Measurements from ENCODE around the gene XRCC5.
"Not testable (repeated sequence)": the region's sequence is repeated elsewhere in the genome, so short reads cannot be mapped to it uniquely, and the experiment has no call there.

XRCC5 gene

DNA sequence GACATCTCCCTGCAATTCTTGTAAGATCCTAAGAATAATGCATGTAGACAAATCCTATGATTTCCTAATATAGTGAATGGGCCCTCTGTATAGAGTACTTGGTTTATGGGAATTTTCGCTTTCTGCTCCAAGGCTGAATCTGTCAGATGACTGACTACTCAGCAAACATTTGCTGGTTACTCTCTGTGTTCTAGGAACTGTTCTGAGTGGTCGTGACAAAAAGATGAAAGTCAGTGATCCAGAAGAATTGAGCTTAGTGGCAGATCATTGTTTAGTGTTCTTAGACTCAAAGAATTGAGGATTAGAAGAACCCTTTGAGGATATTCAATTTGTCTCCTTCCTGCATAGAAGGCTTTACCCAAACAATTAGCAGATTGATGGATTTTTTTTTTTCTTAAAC lies 10.0 kb downstream of the XRCC5 start:
- DNase-seq: peak; percentile 70

DNA sequence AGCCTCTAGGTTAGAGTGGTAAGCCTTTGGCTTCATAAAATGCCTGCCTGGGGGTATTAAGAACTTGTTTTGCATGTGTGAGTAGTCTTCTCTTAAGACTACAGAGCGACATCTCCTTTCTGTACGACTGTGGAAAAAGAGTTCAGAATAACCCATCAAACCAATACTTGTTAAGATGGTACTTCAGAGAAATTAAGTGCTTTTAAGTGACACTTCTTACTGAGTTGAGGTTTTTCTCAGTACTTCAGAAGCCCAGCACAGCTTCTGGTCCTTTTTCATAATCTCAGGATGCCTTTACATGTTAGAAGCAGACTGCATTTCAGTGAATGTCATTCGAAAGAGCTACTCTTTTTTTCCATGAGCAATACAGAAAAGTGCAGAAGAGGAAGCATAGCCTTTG lies 10.8 kb downstream of the XRCC5 start:
- no peak for DNase-seq

- DNase-seq: no peak
Observed at GRCh38 chr2:216121255-216121654, 12.1 kb downstream of the XRCC5 start.

- no peak for DNase-seq
Observed at GRCh38 chr2:216126943-216127342, 17.8 kb downstream of the XRCC5 start.

DNA sequence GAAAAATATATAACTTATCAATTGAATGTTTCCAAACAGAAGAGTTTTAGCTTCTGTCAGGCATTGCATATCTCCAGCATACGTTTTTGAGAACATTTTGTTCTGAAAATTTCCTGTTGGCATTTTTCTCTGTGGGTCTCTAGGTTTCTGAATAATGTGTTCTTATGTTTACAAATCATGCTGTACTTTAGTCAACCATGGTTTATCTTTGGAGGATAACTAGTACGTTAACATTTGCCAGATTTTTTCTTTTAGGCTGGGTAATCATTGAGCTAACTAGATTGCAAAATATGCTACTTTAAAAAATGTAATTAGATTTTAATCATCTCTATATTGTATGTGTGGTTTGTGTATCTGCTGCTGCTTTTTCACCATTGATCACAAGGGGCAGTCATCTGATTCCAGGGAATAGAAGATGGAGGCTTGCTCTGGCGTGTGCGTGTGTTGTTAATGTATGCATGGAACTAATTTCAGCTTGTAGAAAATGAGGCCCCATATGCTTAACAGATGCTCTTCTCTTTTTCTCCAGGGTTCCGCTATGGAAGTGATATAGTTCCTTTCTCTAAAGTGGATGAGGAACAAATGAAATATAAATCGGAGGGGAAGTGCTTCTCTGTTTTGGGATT lies 21.3 kb downstream of the XRCC5 start:
- peak; percentile 26 for DNase-seq

DNA sequence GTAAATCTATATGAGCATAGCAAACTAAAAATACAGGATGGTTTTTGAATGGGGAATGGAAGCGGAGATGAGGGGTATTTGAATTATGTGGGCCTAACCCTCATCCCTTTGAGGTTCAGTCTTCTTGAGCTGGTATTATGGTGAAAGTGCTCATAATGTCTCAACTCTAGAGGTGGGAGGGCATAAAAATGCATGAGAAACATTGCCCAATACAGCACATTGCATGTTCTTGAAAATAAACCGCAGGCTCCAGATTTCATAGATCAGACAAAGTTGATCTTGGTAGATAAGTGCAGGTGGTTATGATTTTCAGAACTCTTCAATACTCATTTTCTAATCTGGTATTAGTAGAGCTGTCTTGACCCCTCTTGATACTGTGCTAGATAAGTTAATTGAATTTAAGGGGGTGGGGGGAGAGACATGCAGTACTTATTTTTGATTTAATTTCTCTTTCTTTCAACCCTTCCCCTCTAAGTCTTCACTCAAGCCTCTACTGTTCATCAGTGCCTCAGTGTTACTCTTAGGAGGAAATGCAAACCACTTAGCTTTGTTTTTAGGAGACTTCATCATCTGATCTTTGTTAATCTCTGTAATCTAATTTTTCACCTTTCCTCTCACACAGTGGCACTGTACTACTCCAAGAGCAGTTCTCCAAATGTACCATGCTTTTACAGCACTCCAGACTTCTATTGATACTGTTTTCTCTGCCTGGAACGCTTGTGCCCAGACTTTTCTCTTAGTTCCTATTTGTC lies 22.2 kb downstream of the XRCC5 start:
- DNase-seq: no peak

DNA sequence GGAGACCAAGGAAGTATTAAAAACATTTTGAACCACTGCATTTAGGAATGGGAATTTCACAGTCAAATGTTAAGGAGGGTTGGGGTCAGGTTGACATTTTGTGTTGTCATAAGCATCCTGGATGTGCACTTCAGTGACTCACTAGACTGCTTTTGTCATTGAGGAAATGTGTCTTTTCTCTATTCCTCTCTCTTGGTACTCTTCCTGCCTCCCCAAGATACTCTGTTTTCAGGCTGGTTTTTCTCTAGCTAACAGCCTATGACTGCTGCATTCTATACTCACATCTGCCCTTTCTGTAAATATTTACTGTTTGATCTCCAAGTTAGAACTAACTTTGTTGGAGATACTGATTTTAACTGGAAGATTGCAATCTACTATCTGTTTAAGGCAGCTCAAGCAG lies 23.4 kb downstream of the XRCC5 start:
- DNase-seq: no peak

DNA sequence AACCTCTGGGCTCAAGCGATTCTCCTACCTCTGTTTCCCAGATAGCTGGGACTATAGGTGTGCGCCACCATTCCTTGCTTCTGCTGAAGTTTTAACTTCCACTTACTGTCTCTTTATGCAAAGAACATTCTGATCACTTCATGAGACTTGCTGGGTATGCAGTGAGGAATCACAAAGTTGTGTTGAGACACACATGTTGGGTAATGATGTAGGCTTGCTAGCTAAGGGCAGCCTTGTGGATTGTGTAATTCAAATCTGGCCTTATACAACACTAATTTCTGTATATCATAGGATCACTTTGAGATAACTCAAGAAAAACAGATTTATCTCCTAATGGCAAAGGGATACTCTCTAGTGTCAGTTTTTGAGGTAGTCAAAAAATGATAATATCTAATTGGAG lies 24.2 kb downstream of the XRCC5 start:
- DNase-seq: no peak

DNA sequence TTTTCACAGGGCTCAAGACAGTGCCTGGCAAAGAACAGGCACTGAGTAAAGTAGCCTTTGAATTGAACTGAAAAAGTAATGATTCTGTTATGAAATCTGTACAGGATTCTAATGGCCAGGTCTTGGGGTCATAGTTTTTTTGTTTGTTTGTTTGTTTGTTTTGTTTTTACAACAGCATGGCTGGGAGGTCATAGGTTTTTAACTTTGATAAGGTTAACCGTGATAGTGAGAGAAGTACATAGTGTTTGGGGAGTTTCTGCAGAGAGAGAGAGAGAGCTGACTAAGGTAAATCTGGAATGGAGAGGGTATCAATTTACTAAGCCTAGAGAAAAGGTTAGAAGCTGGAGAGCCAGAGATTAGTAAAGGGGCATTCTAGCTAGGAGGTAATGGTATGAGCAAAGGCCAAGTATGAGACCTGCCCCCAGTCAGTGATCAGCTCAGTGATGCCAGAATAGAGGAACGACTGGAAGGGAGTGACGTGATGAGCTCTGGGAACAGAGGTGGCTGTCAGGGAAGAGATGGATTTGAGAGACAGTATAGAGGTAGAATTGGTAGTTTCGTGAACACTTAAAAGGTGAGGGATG lies 25.9 kb downstream of the XRCC5 start:
- DNase-seq: no peak

DNA sequence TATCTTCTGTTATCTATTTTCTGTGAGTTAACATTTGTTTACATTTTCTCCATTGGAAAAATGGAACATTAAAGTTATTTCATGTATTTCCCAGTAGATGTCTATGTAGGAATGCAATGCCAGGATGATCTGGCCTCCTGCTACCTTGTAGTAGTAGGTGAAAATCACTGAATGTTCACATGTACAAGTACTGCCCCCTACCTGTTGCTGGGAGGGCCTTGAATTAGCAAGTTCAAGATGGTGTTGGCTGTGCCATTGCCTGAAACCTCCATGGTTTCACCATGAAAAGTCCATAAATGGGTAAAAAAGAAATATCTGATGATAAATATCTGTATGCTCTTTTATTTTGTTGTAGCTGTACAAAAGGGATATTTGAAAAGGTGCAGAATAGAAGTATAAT lies 30.7 kb downstream of the XRCC5 start:
- peak; percentile 10 for DNase-seq

GRCh38 chr2:216141516-216141915 lies 32.4 kb downstream of the XRCC5 start:
- not testable (repeated sequence) for DNase-seq

- no peak for DNase-seq
Observed at GRCh38 chr2:216142540-216142939, 33.4 kb downstream of the XRCC5 start.

DNA sequence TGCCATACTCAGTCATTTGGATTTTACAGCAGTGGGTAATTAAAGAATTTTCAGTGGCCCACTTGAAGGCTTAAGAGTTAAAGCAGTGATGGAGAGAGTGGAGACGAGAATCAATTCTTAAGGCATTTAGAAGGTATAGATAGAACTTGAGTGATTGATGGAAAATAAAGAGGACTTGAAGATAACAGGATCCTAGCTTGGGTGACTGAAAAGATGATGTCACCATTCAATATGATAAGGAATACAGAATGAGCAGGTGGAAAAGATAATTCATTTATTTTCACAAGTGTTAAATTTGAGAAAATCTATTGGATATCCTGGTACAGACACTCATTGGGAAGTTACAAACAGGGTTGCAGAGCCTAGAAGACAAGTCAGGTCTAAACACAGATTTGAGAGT lies 35.2 kb downstream of the XRCC5 start:
- DNase-seq: no peak

- DNase-seq: no peak
Observed at GRCh38 chr2:216144857-216145256, 35.7 kb downstream of the XRCC5 start.

- DNase-seq: no peak
Observed at GRCh38 chr2:216146573-216146972, 37.4 kb downstream of the XRCC5 start.

- no peak for DNase-seq
Observed at GRCh38 chr2:216147172-216148131, 38.3 kb downstream of the XRCC5 start.

GRCh38 chr2:216148983-216149382 lies 39.8 kb downstream of the XRCC5 start:
- no peak for DNase-seq

GRCh38 chr2:216149741-216150140 lies 40.6 kb downstream of the XRCC5 start:
- DNase-seq: no peak

- no peak for DNase-seq
Observed at GRCh38 chr2:216151313-216152025, 42.3 kb downstream of the XRCC5 start.

- DNase-seq: no peak
Observed at GRCh38 chr2:216155954-216156353, 46.8 kb downstream of the XRCC5 start.

DNA sequence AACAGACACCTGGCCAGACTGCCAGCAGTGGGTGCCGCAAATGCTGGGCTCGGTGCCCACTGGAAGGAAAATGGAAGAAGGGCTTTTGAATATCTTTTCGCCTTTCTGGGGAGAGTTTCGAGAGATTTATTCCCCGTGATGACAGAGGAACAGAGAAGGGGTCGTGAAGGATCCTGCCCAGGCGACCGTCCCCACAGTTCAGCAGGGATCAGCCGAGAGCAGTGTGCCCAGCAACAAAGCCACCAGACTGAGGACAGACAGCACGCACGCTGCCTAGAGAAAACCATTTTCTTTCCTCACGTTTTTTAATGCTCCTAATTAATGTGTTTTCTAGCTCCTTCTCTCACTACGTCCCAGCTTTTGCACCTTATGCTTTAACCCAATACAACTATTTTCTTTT lies 47.7 kb downstream of the XRCC5 start:
- DNase-seq: no peak

- DNase-seq: no peak
Observed at GRCh38 chr2:216159144-216159543, 50.0 kb downstream of the XRCC5 start.

DNA sequence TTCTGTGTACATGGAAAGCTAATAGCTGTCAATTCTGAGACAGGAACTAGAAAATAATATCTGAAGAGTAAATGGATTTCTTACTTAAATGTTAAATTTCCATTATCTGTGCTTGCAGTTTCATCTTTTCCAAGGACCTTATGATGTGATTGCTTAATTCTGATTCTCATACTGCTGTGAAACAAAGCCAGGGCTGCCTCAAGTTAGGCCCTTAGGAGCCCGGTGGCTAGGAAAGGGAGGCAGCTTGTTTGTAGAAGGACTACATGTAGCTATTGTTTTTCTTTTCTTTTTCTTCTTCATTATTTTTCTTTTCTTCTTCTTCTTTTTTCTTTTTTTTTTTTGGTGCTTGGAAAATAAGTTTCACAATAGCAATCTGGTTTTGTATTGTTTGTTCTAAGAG lies 50.5 kb downstream of the XRCC5 start:
- no peak for DNase-seq

Measured in eye (tissue), 1 donor.